Measurements from ENCODE around the gene HSF2.
"Not testable (repeated sequence)": the region's sequence is repeated elsewhere in the genome, so short reads cannot be mapped to it uniquely, and the experiment has no call there.

The HSF2 gene

GRCh38 chr6:122459240-122459639, 59.8 kb downstream of the HSF2 start:
- DNase-seq (ENCODE audit: low read depth): no peak
- H3K4me3 ChIP-seq (ENCODE audit: low read depth, low read length): no peak overlapping the region
- TF ChIP-seq, protein P1, sequence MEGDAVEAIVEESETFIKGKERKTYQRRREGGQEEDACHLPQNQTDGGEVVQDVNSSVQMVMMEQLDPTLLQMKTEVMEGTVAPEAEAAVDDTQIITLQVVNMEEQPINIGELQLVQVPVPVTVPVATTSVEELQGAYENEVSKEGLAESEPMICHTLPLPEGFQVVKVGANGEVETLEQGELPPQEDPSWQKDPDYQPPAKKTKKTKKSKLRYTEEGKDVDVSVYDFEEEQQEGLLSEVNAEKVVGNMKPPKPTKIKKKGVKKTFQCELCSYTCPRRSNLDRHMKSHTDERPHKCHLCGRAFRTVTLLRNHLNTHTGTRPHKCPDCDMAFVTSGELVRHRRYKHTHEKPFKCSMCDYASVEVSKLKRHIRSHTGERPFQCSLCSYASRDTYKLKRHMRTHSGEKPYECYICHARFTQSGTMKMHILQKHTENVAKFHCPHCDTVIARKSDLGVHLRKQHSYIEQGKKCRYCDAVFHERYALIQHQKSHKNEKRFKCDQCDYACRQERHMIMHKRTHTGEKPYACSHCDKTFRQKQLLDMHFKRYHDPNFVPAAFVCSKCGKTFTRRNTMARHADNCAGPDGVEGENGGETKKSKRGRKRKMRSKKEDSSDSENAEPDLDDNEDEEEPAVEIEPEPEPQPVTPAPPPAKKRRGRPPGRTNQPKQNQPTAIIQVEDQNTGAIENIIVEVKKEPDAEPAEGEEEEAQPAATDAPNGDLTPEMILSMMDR (IDR thresholded peaks at IDR 0.05; ENCODE audit: insufficient read depth, low read depth, low read length, missing control alignments): no peak

- DNase-seq (ENCODE audit: low read depth); H3K4me3 ChIP-seq (ENCODE audit: low read depth, low read length): not testable (repeated sequence)
These were observed 60.5 kb downstream of the HSF2 start for GRCh38 chr6:122459865-122460416.

DNA sequence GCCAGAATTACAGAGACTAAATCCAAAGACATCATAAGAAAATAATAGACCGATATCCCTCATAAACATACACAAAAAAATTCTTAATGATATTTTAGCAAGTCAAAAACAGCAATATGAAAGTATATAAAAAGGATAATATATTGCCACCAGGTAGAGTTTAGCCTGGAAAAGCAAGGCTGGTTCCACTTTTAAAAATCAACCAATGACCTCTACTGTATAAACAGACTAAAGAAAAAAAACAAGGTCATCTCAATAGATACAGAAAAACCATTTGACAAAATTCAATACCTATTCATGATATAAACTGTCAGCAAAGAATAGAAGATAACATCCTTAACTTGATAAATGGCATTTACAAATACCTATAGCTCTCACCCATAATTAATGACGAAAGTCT, 62.4 kb downstream of the HSF2 start:
- TF ChIP-seq, protein P1 (IDR thresholded peaks at IDR 0.05; ENCODE audit: insufficient read depth, low read depth, low read length, missing control alignments): no peak
- no peak overlapping the region for H3K4me3 ChIP-seq (ENCODE audit: low read depth, low read length)
- DNase-seq (ENCODE audit: low read depth): no peak

DNA sequence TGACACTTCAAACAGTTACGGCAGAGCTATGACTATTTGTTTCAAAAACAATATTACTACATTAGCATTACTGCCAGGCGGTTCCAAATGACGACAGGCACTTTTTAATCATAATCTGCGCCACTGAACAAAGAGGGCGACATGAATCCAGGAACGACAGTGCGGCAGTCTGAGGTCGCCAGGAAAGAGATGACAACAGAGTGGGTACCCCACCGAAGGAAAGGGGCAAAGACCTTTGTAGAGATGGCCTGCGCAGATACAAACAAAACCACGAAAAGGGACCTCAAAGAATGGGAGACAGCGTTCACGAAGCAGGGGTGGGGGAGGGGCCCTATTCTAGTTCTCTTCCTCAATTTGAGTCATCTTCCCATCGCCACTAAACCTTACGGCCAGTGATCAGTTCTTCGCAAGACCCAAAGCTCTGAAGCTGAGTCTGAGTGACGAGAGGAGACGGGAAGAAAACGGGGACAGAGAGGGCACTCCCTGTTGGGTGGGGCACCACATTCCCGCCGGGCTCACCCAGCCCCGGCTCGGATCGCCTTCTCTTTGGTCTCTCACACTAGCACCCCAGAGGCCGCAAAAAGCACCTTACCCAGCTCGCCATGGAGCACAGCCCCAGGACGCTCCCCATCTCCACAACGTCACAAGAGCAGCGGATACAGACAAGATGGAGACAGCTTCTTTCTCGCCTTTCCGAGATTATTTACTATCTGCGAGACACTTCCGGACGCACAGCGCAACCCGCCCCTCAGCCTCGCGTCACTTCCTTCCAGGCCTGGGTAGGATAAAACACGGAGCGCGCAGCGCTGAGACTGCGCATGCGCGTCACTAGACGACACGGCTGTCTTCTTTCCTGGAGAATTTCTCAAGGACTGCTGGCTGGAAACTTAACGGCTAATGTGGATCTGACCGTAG, 71.9 kb downstream of the HSF2 start, which contains the start of gene SERINC1:
Gene SERINC1, minus strand, starts transcription at position 701 of the 915 bp plus-strand sequence. Its CDS starts 70 bp downstream, at position 631.
- TF ChIP-seq, protein P1 (IDR thresholded peaks at IDR 0.05; ENCODE audit: insufficient read depth, low read depth, low read length, missing control alignments): no peak
- DNase-seq (ENCODE audit: low read depth): peak; percentile 95
- H3K4me3 ChIP-seq (ENCODE audit: low read depth, low read length): peak within 1 kb of the TSS; percentile 99

- peak overlapping the region; percentile 99 for H3K4me3 ChIP-seq (ENCODE audit: low read depth, low read length)
- no peak for DNase-seq (ENCODE audit: low read depth)
- TF ChIP-seq, protein P1 (IDR thresholded peaks at IDR 0.05; ENCODE audit: insufficient read depth, low read depth, low read length, missing control alignments): no peak
These were observed 72.5 kb downstream of the HSF2 start for GRCh38 chr6:122472022-122472340.

GRCh38 chr6:122476131-122476530, 76.7 kb downstream of the HSF2 start:
- TF ChIP-seq, protein P1 (IDR thresholded peaks at IDR 0.05; ENCODE audit: insufficient read depth, low read depth, low read length, missing control alignments): no peak
- no peak for DNase-seq (ENCODE audit: low read depth)
- no peak overlapping the region for H3K4me3 ChIP-seq (ENCODE audit: low read depth, low read length)

DNA sequence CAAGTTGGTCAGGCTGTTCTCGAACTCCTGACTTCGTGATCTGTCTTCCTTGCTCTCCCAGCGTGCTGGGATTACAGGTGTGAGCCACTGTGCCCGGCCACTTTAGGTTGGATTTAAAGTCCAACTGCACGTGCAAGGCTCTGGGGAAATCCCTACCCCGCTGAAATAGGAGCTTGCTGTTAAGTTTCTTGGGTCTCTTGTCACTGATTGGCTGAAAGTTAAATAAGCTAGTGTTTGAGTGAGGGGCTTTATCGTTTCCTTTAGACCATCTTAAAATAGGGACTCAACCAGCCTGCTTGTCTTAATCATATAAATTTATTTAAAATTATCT, 83.3 kb downstream of the HSF2 start:
- no peak overlapping the region for H3K4me3 ChIP-seq (ENCODE audit: low read depth, low read length)
- no peak for DNase-seq (ENCODE audit: low read depth)
- TF ChIP-seq, protein P1 (IDR thresholded peaks at IDR 0.05; ENCODE audit: insufficient read depth, low read depth, low read length, missing control alignments): no peak

Measured in GM12865 (cell line).